A673 (cell line): ENCODE data around the gene ABCF3.

ENCODE experiments used
- CTCF ChIP-seq: fragments of 300-800, 200-600 bp; sonication (generic); conservative IDR thresholded peaks from 2 replicates; pipeline ENCODE4 v1.5.1; 2017; ENCODE audit warnings: low read depth, mild to moderate bottlenecking, antibody characterized with exemption, low read length, moderate library complexity, mixed read lengths
- EZH2 ChIP-seq: fragments of 200-600 bp; sonication (generic); IDR thresholded peaks from 2 replicates; pipeline ENCODE4 v1.6.1; 2017; ENCODE audit warnings: borderline replicate concordance, low read depth, mild to moderate bottlenecking, mixed read lengths, antibody characterized with exemption, low read length; ENCODE audit not compliant: poor library complexity, severe bottlenecking

GRCh38 chr3:184145111-184145524 is 40.9 kb upstream of the ABCF3 start:
- TF ChIP-seq CTCF (peak; percentile 49), EZH2 (no peak)
